SU-DHL-6 (cell line): ENCODE measurements around the gene MPPED2.

Experiments
- H2AFZ ChIP-seq: fragments of 200-600 bp; sonication (generic); 2 replicates; pipeline ENCODE4 v1.6.1; 2014; ENCODE audit warnings: low read depth, mild to moderate bottlenecking, moderate library complexity, mixed read lengths, antibody characterized with exemption, low read length; ENCODE audit not compliant: severe bottlenecking
- H3F3A ChIP-seq: fragments of 200-600 bp; shearing (Covaris generic); 2 replicates; pipeline ENCODE4 v1.6.0; 2016; ENCODE audit warnings: antibody characterized with exemption, mild to moderate bottlenecking; ENCODE audit not compliant: insufficient read depth
- H3K27ac ChIP-seq: fragments of 200-600 bp; sonication (generic); 2 replicates; pipeline ENCODE4 v1.5.1; 2016; ENCODE audit warnings: low read depth, mild to moderate bottlenecking, low read length, moderate library complexity, mixed read lengths
- H3K27me3 ChIP-seq: fragments of 200-600 bp; sonication (generic), shearing (Covaris generic); 2 replicates; pipeline ENCODE4 v1.6.0; 2014; ENCODE audit warnings: mild to moderate bottlenecking, low read length
- H3K36me3 ChIP-seq: fragments of 200-600 bp; sonication (generic); 2 replicates; pipeline ENCODE4 v1.6.1; 2014; ENCODE audit warnings: mild to moderate bottlenecking, low read length, mixed read lengths
- H3K4me2 ChIP-seq: fragments of 300-600, 200-600 bp; shearing (Covaris generic), sonication (generic); 2 replicates; pipeline ENCODE4 v1.6.0; 2014; ENCODE audit warnings: low read length, low read depth, mild to moderate bottlenecking; ENCODE audit not compliant: poor library complexity, severe bottlenecking
- H3K4me3 ChIP-seq: fragments of 200-600 bp; sonication (generic); 2 replicates; pipeline ENCODE4 v1.5.1; 2014; ENCODE audit warnings: antibody characterized with exemption, low read length, mild to moderate bottlenecking, mixed read lengths; ENCODE audit not compliant: insufficient read depth, poor library complexity, severe bottlenecking
- H3K79me2 ChIP-seq: fragments of 200-600 bp; sonication (generic); 2 replicates; pipeline ENCODE4 v1.6.1; 2014; ENCODE audit warnings: mild to moderate bottlenecking, low read length, moderate library complexity; ENCODE audit not compliant: insufficient read depth
- H3K9ac ChIP-seq: fragments of 200-600 bp; sonication (generic); 2 replicates; pipeline ENCODE4 v1.7.0; 2014; ENCODE audit warnings: mild to moderate bottlenecking, low read length
- H3K9me2 ChIP-seq: fragments of 200-600 bp; sonication (generic); replicated peaks from 2 replicates; pipeline ENCODE4 v1.6.1; 2014; ENCODE audit warnings: low read length; ENCODE audit not compliant: insufficient read depth
- H3K9me3 ChIP-seq: fragments of 200-600 bp; sonication (generic); 2 replicates; pipeline ENCODE4 v1.6.1; 2014; ENCODE audit warnings: low read length, mixed read lengths; ENCODE audit not compliant: insufficient read depth
- H4K20me1 ChIP-seq: fragments of 200-600 bp; sonication (generic); 2 replicates; pipeline ENCODE4 v1.6.1; 2014; ENCODE audit warnings: low read depth, mild to moderate bottlenecking, antibody characterized with exemption, low read length, moderate library complexity, mixed read lengths
- CTCF ChIP-seq: fragments of 200-600 bp; sonication (generic); IDR thresholded peaks from one replicate; pipeline ENCODE4 v1.5.1; 2017; ENCODE audit warnings: antibody characterized with exemption, mild to moderate bottlenecking, low read length, moderate library complexity; ENCODE audit not compliant: insufficient read depth, poor library complexity, severe bottlenecking
- EZH2phosphoT487 ChIP-seq: fragments of 200-600 bp; sonication (generic), shearing (Covaris generic); conservative IDR thresholded peaks from 2 replicates; pipeline ENCODE4 v1.6.1; 2018; ENCODE audit warnings: mild to moderate bottlenecking, antibody characterized with exemption, low read length, moderate library complexity, mixed read lengths

Gene MPPED2

DNA sequence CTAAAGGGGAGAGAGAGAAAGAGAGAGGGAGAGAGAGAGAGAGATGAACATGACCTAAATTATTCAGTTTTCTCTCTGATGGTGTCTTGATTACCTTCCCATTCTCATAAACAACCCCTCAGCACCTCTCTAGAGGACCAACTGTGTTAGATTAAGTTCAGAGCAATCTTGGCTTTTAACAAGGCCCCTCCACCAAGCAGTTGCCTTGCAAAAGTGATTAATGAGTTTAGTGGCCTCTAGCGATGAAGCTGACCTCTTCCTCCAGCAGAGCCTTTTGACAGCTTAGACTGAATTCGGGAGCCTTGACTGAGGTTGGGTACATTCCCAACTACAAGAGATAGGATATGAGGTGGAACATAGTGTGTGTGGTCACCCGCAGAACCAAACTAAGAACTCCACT is 197.2 kb downstream of the MPPED2 start:
- Histone ChIP-seq H3K4me2 (no peak overlapping the region), H3K36me3 (no peaks in the 10 kb centered on the region), H3K9me2 (no peaks in the 10 kb centered on the region), H3K4me3 (no peak overlapping the region), H3F3A (no peaks in the 10 kb centered on the region), H3K79me2 (no peaks in the 10 kb centered on the region), H3K9ac (no peak overlapping the region), H3K27ac (no peak overlapping the region), H3K27me3 (no peaks in the 10 kb centered on the region), H2AFZ (no peak overlapping the region), H3K9me3 (no peaks in the 10 kb centered on the region), H4K20me1 (no peaks in the 10 kb centered on the region)
- TF ChIP-seq EZH2phosphoT487 (no peak), CTCF (no peak)

GRCh38 chr11:30387891-30388861 is 198.0 kb downstream of the MPPED2 start:
- Histone ChIP-seq H3K79me2 (no peaks in the 10 kb centered on the region), H3K27me3 (no peaks in the 10 kb centered on the region), H3K9ac (no peak overlapping the region), H3K4me3 (no peak overlapping the region), H3K4me2 (no peak overlapping the region), H3K9me3 (no peaks in the 10 kb centered on the region), H3K27ac (no peak overlapping the region), H3K9me2 (no peaks in the 10 kb centered on the region), H2AFZ (no peak overlapping the region), H3F3A (no peaks in the 10 kb centered on the region), H4K20me1 (no peaks in the 10 kb centered on the region), H3K36me3 (no peaks in the 10 kb centered on the region)
- TF ChIP-seq EZH2phosphoT487 (no peak), CTCF (no peak)

DNA sequence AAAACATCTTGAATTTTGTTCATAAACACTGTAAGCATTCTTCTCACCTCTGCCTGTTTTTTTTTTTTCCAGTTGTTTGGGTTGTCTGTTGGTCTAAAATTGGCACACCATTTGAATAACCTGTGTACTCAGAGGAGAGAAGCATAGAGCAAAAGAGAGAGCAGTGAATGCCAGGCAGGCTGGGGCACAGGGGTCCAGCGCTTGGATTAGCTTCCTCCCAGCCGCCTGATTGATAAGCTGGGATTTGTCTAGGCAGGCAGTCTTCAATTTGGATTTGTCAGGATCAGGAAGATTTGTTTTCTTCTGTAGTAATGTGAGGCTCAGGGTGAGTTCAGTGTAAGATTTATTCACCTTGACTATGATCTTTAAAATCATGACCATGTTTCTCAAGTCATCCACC is 204.3 kb downstream of the MPPED2 start:
- no peaks in the 10 kb centered on the region for H3K36me3 ChIP-seq
- H3K9me2 ChIP-seq, result no peaks in the 10 kb centered on the region
- TF ChIP-seq CTCF, result no peak
- no peak for TF ChIP-seq EZH2phosphoT487
- no peak overlapping the region for H3K27ac ChIP-seq
- no peaks in the 10 kb centered on the region for H3K27me3 ChIP-seq
- H3F3A ChIP-seq, result no peaks in the 10 kb centered on the region
- H3K4me2 ChIP-seq, result no peak overlapping the region
- no peaks in the 10 kb centered on the region for H3K9me3 ChIP-seq
- no peaks in the 10 kb centered on the region for H3K79me2 ChIP-seq
- no peak overlapping the region for H3K4me3 ChIP-seq
- H4K20me1 ChIP-seq, result no peaks in the 10 kb centered on the region
- H3K9ac ChIP-seq, result no peak overlapping the region
- no peak overlapping the region for H2AFZ ChIP-seq
